Measurements from ENCODE around the gene STARD13.

GRCh38 chr13:33197541-33197971 lies 88.0 kb downstream of the STARD13 start:
- TF ChIP-seq CTCF (IDR thresholded peaks at IDR 0.05; ENCODE audit: insufficient read depth, low read length, poor library complexity, severe bottlenecking) (no peak), EZH2phosphoT487 (conservative IDR thresholded peaks at IDR 0.05; ENCODE audit: low read length) (no peak)
